Stimulated activated CD8-positive, alpha-beta memory T cell treated with anti-CD3 and anti-CD28 coated beads, Interleukin-12 subunit alpha, Interleukin-12 subunit beta, amount 100 ng/mL, for 24 hours (primary cell): ENCODE data around the gene CHAC1.
"Not testable (repeated sequence)": the region's sequence is repeated elsewhere in the genome, so short reads cannot be mapped to it uniquely, and the experiment has no call there.

Experiments used
- DNase-seq: peaks from one replicate; pipeline ENCODE4 v3.0.0-alpha.2; 2020; ENCODE audit errors: extremely low read depth

CHAC1 gene

DNA sequence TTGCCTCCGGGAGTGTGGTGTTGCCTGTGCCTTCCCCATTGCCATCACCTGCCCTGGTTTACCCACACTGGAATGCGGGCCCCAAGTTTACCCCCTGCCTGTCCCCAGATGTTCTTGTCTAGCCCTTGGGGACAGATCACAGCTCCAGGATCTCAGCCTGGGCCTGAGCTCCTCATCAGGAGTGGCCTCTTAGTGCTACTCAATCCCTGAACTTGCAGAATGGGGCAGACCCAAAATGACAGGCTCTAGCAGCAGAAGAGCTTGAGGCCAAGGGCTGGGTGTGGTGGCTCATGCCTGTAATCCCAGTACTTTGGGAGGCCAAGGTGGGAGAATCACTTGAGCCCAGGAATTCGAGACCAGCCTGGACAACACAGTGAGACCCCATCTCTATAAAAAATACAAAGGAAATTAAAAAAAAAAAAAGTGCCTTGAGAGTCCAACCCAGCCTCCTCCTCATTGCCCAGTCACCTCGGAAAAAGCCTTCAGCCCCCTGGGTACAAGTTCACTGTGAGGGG is 3.8 kb downstream of the CHAC1 start:
- no peak for DNase-seq

DNA sequence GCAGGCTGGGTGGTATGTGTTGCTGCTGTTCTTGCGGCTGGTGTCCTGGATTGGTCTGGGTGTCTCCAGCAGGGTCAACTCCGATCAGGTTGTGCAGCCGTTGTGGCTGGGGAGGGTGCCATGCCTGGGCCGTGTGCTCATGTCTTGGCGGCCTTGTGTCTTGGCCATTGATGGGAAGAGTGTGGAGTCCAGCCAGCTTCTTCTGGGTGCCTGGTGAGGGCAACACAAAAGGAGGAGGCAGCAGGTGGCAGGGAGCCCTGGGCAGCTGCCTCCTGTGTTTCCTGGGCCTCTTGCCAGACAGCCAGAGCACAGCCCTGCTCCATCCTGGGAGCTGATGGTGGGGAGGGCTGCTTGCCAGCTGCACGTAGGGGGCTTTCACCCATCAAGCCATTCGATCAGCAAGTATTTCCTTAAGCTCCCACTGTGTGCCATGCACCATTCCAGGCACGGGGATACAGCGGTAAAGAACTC is 4.3 kb downstream of the CHAC1 start:
- no peak for DNase-seq

DNA sequence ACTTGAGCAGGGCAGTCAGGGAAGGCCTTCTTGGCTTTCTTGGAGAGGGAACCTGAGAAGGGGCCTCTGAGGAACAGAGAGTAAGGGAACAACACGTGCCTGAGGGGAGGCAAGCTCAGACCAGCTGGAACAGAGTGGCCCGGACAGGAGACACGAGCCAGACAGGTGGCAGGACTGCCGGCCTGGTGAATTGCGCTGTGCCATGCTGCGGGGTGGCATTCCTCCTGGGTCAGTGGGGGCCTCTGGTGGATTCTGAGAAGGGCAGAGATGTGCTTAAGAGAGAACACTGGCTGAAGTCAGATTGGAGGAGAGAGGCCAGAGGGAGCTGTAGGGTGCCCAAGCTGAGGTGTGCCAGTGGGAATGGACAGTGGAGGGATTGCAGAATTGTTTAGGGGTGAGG is 4.9 kb downstream of the CHAC1 start:
- no peak for DNase-seq

DNA sequence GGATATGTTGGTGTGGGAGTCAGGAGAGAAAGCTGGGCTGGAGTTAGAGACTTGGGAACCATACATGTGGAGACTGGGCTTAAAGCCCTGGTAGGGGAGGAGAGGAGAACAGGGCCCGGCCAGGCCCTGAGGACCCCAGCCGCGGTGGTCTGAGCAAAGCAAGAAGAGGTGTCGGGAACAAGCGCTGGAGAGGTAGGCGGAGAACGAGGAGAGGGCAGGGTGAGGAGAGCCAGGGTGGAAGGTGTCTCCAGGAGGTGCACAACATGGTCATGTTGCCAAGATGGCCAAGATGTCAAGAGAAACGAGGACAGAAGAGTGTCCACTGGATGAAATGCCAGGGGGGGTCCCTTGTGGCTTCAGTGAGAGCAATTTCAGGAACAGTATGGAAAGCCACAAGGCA is 5.5 kb downstream of the CHAC1 start:
- no peak for DNase-seq

DNA sequence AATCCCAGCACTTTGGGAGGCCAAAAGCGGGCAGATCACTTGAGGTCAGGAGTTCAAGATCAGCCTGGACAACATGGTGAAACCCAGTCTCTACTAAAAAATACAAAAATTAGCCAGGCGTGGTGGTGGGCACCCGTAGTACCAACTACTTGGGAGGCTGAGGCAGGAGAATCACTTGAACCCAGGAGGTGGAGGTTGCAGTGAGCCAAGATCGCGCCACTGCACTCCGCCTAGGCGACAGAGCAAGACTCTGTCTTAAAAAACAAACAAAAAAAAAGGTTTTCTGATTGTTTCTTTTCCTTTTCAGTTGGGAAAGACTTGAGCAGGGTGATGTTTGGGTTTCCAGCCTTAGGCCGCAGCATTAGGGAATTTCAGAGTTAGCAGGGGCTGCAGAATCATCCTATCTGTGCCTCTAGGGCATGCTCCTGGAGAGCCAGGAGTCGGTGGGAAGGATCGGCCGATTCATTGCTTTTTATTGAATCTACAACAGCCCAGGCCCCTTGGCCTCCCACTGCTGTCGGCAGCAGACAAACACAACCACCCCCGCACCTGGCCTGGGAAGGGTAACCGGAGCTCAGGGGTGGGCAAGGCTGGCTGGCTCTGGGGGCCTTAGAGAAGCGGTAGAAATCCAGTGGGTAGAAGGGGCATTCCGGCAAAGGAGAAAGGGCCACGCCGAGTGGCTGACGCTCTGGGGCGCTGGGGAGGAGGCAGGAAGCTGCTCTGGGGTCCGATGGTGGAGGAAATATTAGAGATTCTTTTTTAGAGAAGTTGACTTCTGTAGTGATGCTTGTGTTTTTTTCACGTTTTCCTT is 6.3 kb downstream of the CHAC1 start:
- no peak for DNase-seq

DNA sequence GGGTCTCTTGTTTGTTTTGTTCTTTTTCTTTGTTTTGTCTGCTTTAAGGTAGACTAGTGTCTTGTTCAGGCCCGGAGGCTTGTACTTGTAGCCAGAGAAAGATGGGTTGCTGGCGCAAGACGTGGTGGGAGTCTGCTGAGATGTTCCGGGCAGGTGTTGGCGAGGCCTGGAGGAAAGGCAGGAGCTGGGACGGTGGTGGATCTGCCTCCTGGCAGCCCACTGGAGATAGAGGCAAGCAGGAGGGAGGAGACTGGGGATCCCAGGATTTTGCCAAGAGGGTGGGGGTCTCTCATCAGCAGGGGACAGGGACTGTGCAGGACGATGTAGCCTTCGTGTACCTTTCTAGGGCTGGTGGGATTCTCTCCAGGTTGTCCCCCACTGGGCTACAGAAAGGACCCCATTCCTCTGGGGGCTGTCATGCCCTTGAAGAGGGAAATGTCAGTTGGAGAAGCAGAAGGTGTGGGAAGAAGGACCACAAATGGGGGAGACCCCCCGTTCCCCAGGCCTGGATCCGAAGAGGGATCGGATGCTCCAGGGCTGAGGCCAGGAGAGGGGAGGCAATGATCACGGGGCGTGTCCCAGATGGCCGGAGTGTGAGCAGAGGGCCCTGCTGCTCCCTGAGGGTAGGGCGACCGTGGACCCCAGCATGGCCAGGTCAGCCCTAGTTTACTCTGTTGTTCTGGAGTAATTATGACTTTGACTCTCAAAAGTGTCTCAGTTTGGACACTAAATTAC is 7.0 kb downstream of the CHAC1 start:
- no peak for DNase-seq

DNA sequence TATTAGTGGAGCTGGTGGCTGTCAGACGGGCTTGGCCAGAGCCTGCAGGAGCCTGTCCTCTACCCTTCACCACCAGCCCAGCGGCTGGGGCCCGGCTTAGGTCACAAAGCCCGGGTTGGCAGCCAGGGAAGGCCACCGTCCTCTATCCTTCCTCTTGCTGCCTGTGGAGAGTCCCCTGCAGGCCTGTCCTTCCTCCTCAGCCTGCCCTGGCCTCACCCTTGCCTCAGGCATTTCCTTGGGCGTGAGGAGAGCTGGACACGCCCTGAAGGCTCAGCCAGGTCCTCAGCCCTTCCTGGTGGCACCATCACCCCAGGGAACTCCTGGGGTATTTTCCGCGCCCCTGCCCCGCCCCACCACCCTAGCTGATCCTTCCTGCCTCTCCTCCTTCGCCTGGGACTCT is 7.7 kb downstream of the CHAC1 start:
- no peak for DNase-seq

DNA sequence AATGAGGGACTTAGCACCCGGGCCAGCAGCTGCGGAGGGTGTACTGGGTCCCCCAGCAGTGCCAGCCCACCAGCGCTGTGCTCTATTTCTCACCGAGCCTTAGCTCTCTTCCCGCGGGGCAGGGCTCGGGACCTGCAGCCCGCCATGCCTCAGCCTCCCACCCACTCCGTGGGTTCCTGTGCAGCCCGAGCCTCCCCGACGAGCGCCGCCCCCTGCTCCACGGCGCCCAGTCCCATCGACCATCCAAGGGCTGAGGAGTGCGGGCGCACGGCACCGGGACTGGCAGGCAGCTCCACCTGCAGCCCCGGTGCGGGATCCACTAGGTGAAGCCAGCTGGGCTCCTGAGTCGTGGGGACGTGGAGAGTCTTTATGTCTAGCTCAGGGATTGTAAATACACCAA is 8.5 kb downstream of the CHAC1 start:
- not testable (repeated sequence) for DNase-seq

DNA sequence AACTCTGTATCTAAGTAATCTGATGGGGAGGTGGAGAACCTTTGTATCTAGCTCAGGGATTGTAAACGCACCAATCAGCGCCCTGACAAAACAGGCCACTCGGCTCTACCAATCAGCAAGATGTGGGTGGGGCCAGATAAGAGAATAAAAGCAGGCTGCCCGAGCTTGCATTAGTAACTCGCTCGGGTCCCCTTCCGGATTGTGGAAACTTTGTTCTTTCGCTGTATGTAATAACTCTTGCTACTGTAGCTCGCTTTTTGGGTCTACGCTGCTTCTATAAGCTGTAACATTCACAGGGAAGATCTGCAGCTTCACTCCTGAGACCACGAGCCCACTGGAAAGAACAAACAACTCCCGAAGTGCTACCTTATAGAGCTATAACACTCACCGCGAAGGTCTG is 9.0 kb downstream of the CHAC1 start:
- not testable (repeated sequence) for DNase-seq

DNA sequence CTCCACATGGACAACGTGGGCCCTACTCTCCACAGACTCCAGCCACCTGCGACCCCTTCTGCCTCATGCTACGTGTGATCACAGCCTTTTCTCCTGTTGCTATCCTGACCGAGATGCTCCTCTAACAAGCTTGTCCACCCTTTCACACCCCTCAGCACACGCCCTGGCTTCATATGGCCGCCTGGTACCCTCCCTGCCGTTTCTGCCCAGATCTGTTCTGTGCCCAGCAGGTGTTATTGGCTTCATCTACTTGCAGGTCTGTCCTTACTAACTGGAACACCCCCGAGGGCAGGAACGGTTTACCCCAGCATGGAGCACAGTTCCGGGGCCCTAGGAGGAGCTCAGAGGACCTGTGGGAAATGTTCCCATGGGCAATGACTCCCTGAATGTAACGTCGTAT is 9.9 kb downstream of the CHAC1 start:
- no peak for DNase-seq

DNA sequence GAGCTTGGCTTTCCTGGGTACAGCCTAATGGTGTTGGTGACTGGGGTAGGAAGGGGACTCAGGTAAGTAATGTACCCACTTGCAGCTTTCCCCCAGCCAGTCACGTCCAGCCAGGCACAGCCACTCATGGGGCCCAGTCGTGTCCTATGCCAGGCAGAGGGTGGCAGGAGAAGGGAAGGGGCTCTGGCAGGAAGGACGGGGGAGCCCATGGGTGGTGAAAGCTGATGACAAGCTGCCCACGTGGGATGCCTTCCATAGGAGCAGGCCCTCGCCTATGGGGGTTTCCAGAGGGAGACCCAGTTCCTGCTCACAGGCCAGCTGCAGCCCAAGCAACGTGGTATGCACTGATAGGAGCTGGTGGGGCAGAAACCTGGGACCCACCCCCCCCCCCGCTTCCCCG is 10.7 kb downstream of the CHAC1 start:
- DNase-seq = no peak

DNA sequence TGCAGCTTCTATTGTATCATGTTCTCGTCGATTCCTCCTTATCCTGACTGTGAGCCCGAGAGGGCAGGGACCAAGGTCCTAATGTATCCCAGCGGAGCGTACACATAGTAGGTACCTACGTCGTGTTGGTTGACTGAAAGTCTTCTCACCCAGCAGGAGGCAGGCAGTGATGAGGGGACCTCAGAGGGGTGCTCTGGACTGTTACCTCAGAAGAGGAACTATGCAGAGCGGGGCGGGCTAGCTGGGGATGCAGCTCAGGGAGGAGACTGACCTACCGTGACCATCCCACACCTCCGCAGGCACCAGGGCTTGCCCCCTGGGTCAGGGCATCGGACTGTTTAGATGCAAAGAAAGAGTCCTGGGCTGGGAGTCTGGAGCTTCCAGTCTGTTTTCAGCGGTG is 11.4 kb downstream of the CHAC1 start:
- no peak for DNase-seq

DNA sequence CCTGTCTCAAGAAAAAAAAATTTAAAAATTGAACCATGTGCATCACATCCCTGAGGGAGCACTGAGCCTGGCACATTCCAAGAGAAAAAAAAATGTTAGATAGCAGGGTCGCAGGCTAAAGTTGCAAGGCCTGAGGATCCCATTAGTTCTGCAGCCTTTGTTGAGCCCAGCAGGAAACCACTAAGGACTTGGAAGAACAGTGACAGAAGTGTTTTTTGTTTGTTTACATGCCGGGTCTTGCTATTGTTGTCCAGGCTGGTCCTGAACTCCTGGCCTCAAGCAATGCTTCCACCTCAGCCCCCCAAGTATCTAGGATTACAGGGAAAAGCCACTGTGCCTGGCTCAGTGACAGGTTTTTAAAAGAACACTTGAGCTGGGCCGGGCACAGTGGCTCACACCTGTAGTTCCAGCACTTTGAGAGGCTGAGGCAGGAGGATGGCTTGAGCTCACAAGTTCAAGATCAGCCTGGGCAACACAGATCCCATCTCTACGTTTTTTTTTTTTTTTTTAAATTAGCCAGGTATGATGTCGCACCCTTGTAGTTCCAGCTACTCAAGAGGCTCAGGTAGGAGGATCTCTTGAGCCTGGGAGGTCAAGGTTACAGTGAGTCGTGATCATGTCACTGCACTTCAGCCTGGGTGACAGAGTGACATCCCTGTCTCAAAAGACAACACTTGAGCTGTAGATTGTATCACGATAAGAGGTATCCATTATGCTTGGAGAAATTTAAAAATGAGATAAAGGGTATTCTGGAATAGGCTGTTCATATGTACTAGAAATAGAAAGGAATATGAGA is 15.2 kb downstream of the CHAC1 start:
- no peak for DNase-seq

DNA sequence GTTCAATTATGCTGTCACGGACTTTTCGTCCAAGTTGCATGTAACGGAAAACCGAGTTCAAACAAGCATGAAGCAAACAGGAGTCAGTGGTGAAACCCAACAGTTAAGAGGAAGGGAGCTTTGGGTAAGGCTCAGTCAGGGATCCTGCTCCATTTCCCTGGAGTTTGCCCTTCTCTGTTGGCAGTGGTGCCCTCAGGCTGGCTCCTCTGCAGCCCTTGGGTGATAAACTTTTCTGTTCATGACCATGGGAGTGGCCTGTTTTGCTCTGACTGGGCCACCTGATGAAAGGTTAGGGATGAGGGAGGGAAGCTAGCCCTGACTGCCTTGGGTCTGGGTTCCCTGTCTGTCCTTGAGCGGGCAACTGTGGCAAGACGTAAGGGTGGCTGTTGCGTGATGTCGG is 16.1 kb downstream of the CHAC1 start:
- DNase-seq = no peak

DNA sequence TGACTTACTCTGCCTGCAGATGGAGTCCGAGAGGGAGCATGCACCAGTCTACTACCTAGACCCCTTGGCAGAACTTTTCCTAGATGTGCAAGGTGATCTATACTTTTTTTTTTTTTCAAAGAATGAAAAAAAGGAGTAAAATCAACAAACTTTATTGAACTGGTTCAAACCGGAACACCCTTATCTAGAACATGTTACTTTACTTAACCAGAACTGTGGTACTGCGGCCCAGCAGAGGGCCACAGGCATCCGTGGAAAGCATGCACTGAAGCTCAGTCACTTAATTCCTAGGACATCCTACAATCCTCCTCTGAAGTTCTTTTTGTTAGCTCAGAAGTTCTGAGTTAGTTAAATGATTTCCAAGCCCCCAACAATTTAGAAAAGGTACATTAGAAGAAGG is 21.6 kb downstream of the CHAC1 start:
- DNase-seq = no peak

DNA sequence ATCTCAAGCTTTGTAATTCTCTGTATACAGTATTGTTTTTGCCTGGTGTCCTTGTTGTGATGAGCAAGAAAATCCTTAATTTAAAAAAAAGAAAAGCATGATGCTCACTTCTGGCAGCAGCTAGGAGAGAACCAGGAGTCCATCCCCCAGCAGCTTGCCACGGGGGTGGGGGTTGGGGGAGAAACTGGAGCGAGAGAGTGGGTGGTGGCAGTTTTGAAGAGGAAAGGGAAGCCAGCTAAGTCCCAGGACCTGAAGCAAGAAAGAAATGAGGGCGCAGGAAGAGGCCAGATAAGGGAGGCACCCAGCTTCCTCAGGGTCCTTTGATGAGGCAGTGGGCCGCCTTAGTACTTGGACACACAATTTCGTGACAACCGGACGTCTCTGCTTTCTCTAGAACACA is 23.5 kb downstream of the CHAC1 start:
- DNase-seq = no peak

DNA sequence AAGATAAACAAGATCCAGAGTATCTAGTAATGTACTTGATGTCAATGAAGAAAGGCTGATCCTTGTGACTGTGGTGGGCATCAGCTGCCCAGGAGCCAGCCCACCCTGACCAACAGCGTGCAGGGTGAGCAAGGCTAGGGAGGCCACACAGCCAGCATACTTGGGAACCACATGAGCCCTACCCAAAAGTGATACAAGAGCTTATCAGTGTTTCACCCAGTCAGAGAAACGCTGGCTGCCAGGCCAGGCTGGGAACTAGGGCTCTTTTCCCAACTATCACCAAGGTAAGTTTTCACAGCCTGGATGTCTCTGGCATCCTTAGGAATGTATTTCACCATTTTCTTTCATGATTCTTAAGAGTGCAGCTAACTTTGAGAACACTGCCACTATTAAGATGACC is 24.9 kb downstream of the CHAC1 start:
- DNase-seq = no peak

DNA sequence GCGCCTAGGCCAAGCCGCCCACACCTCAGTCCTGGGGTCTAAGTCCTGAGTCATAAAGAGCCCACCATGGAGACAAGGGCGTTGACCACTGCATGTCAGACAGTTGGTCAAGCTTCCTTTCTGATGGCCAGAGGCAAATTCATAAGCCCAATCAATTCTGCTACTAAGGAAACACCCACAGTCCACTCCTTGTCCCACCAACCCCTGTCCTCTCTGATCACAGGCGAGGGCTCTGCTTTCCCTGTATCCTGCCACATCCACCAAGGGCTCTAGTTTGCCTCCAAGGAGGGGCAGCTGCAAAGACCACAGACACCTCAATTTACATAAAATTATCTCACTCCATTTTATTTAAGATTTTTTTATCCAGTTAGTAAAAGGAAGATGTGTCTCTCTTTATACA is 25.3 kb downstream of the CHAC1 start:
- DNase-seq = no peak

DNA sequence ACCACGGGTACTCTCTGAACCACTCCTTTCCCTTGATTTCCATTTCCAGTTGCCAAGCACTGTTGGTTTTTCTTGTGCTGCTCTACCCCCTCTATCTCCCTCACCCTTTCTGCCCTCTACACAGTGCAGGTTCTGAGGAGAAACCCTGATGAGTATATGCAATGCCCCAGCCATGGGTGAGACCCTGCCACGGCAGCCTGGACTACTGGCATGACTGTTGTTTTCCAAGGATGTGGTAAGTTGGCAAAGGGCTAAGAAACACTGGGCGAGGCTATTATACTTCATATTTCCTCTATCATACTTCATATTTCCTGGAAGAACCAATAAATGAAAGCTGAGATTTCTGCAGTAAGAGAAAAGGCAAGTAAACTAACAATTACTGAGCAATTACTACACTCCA is 27.9 kb downstream of the CHAC1 start:
- no peak for DNase-seq

DNA sequence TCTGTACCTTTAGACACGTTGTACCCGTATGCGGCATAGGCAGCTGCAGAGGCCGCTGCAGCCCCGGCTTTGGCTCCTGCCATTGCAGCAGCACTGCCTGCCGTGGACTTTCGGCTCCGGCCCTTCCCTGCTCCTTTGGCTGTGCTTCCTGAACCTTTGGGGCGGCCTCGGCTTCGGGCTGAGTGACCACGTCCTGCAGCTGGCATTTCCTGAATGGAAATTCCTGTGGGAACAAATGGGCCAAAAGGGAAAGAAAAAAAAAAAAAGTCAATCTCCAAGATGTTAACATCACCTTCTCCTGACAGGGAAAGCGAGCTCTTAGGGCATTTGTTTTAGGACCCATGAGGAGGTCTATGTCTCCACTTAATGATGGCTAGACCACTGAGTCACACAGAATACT is 29.6 kb downstream of the CHAC1 start:
- no peak for DNase-seq

DNA sequence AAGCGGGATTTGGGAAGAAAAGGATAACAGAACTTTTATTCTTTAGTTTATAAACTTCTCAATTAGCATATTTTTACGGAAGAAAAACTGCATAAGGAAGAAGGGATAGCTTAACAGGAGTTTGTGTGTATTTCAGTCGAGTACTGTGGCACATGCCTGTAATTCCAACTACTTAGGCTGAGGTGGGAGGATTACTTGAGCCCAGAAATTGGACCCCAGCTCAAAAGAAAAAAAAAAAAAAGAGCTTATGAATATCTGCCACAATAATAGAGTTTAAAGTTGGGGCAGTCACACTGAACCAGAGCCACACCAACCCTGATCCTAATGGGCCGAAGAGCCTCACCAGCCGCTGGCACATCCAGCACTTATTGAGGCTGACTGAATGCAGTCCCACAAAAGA is 31.1 kb downstream of the CHAC1 start:
- DNase-seq = no peak

DNA sequence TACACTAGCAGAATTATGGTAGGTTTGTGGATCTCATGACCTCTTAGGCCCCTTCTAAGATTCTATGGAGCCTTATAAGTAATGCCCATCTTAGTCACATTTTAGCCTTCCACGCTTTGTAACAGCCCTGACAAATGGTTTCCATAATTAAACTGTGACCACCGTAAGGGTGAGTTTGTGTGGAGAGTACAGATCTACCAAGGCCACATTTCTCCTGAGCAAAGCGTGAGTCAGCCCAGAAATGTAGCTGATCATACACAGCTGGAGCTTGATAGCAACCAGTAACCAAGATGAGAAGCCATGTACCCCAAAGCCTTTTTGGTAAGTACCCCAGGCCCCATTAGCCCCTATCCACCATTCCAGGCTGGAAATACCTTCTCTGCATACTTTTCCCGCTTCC is 31.7 kb downstream of the CHAC1 start:
- DNase-seq = no peak
